ENCODE measurements around the gene SUSD1. TPM values are rescaled to one million over a fixed set of nuclear protein-coding genes. Genes with fewer than 3 reads are reported as not detected.
"Not testable (repeated sequence)": the region's sequence is repeated elsewhere in the genome, so short reads cannot be mapped to it uniquely, and the experiment has no call there.

SUSD1 gene
- total RNA-seq, 1 experiment from 2014 or later: 7.4 TPM

DNA sequence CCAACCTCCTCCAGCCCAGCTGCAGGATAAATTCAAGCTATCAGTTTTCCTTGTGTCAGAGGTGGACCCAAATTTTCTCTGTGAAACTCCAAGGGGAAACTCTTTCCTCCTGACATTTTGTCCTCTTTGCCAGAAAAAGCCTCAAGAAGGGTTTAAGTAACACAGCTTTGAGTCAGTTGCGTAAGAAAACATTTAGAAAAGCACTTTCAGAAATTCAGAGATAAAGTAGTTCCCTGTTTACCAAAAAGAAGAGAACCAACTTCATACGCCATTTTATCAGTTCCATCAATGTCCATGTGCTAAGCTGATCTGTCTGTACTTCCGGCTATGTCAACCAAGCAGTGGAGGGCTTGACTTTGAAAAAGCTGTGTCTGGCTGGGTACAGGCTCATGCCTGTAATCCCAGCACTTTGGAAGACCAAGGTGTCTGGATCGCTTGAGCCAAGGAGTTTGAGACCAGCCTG lies 19.9 kb upstream of the SUSD1 start:
- H3K4me1 ChIP-seq (ENCODE audit: insufficient read depth, low read length): no peaks in the 10 kb centered on the region
- no peak overlapping the region for H3K4me3 ChIP-seq (ENCODE audit: low read length)
- no peaks in the 10 kb centered on the region for H4K20me1 ChIP-seq (ENCODE audit: low read length)
- H3K9me2 ChIP-seq (replicated peaks; ENCODE audit: low read length): no peaks in the 10 kb centered on the region
- no peaks in the 10 kb centered on the region for H3K36me3 ChIP-seq (ENCODE audit: low read depth, low read length)
- no peak for ATAC-seq
- no peaks in the 10 kb centered on the region for H3K79me2 ChIP-seq (ENCODE audit: low read length)
- H3K27ac ChIP-seq (ENCODE audit: low read length): no peak overlapping the region
- H3F3A ChIP-seq (ENCODE audit: low read length, unreplicated experiment): no peaks in the 10 kb centered on the region
- intact Hi-C loops (cut with micrococcal nuclease): no loop called here
- ChIA-PET POLR2A (ENCODE audit: unreplicated experiment) (interaction anchor here (0.7 kb wide), 1 partner anchor 75 kb away, joined by 3 read pairs; no protein-coding TSS in a partner anchor), CTCF (no interaction called here)
- no peaks in the 10 kb centered on the region for H3K9me3 ChIP-seq (ENCODE audit: low read length)
- DNase-seq: no peak
- H2AFZ ChIP-seq (ENCODE audit: low read length): no peak overlapping the region
- H3K9ac ChIP-seq (ENCODE audit: low read length): no peak overlapping the region
- no peaks in the 10 kb centered on the region for H3K27me3 ChIP-seq (ENCODE audit: low read length)
- no TSS peak for BruUV-seq (replicated peaks)
- TF ChIP-seq EZH2 (IDR thresholded peaks at IDR 0.05; ENCODE audit: low read length, unreplicated experiment): no peak
- TF ChIP-seq EZH2phosphoT487 (IDR thresholded peaks at IDR 0.05; ENCODE audit: borderline replicate concordance, low read length): no peak
- TF ChIP-seq, protein P1, sequence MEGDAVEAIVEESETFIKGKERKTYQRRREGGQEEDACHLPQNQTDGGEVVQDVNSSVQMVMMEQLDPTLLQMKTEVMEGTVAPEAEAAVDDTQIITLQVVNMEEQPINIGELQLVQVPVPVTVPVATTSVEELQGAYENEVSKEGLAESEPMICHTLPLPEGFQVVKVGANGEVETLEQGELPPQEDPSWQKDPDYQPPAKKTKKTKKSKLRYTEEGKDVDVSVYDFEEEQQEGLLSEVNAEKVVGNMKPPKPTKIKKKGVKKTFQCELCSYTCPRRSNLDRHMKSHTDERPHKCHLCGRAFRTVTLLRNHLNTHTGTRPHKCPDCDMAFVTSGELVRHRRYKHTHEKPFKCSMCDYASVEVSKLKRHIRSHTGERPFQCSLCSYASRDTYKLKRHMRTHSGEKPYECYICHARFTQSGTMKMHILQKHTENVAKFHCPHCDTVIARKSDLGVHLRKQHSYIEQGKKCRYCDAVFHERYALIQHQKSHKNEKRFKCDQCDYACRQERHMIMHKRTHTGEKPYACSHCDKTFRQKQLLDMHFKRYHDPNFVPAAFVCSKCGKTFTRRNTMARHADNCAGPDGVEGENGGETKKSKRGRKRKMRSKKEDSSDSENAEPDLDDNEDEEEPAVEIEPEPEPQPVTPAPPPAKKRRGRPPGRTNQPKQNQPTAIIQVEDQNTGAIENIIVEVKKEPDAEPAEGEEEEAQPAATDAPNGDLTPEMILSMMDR (conservative IDR thresholded peaks at IDR 0.05; ENCODE audit: low read depth, low read length): no peak
- H3K4me2 ChIP-seq (ENCODE audit: low read length): no peak overlapping the region

DNA sequence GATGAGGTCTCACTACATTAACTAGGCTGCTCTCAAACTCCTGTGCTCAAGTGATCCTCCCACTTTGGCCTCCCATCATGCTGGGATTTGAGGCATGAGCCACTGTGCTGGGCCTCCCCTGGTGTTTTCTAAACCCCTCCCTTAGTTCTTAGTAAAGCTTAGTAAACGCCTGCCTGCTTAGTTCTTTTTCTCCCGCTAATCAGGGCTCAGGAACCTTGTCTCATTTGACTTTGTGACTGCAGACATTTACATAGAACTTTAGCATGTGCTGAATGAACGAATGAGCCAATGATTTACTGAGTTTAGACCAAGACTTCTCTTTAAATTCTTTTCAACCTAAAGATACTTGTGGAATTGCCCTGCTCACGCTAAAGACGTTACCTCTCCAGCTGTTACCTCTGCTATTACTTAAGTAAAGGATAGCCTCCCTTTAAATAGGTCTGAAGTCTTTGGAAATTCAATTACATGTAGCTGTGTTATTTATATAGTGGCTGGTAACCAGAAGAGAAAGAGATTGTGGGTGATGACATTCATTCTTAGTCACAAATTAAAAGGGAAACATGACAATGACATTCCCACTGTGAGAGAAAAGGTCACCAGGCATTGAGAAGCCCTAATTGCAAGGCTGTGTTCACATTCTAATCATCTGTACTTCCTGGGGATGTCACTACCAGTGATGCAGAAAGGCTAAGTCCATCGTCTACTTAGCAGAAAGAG lies 18.6 kb upstream of the SUSD1 start:
- Histone ChIP-seq H3K9me2 (replicated peaks; ENCODE audit: low read length) (no peaks in the 10 kb centered on the region), H3K9me3 (ENCODE audit: low read length) (no peaks in the 10 kb centered on the region), H3K4me1 (ENCODE audit: insufficient read depth, low read length) (no peaks in the 10 kb centered on the region), H3K4me2 (ENCODE audit: low read length) (no peak overlapping the region), H3F3A (ENCODE audit: low read length, unreplicated experiment) (no peaks in the 10 kb centered on the region), H3K36me3 (ENCODE audit: low read depth, low read length) (no peaks in the 10 kb centered on the region), H3K27me3 (ENCODE audit: low read length) (no peaks in the 10 kb centered on the region), H3K9ac (ENCODE audit: low read length) (no peak overlapping the region), H3K4me3 (ENCODE audit: low read length) (no peak overlapping the region), H3K27ac (ENCODE audit: low read length) (no peak overlapping the region), H3K79me2 (ENCODE audit: low read length) (no peaks in the 10 kb centered on the region), H2AFZ (ENCODE audit: low read length) (no peak overlapping the region), H4K20me1 (ENCODE audit: low read length) (no peaks in the 10 kb centered on the region)
- DNase-seq (no peak), ATAC-seq (no peak)
- intact Hi-C loops (cut with micrococcal nuclease): no loop called here
- BruUV-seq (replicated peaks): no TSS peak
- POLR2A ChIA-PET (ENCODE audit: unreplicated experiment): no interaction called here
- CTCF ChIA-PET: no interaction called here
- no peak for TF ChIP-seq EZH2 (IDR thresholded peaks at IDR 0.05; ENCODE audit: low read length, unreplicated experiment)
- TF ChIP-seq, protein P1 (conservative IDR thresholded peaks at IDR 0.05; ENCODE audit: low read depth, low read length): no peak
- no peak for TF ChIP-seq EZH2phosphoT487 (IDR thresholded peaks at IDR 0.05; ENCODE audit: borderline replicate concordance, low read length)

DNA sequence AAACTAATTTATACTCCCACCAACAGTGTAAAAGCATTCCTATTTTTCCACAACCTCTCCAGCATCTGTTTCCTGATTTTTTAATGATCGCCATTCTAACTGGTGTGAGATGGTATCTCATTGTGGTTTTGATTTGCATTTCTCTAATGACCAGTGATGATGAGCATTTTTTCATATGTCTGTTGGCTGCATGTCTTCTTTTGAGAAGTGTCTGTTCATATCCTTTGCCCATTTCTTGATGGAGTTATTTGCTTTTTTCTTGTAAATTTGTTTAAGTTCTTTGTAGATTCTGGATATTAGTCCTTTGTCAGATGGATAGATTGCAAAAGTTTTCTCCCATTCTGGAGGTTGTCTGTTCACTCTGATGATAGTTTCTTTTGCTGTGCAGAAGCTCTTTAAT lies 15.2 kb upstream of the SUSD1 start:
- POLR2A ChIA-PET (ENCODE audit: unreplicated experiment); CTCF ChIA-PET; ATAC-seq; H2AFZ ChIP-seq (ENCODE audit: low read length); DNase-seq; H3K27ac ChIP-seq (ENCODE audit: low read length); H3K27me3 ChIP-seq (ENCODE audit: low read length); H3K4me1 ChIP-seq (ENCODE audit: insufficient read depth, low read length); intact Hi-C loops (cut with micrococcal nuclease); H3K9me2 ChIP-seq (replicated peaks; ENCODE audit: low read length); H3K9ac ChIP-seq (ENCODE audit: low read length); H3K9me3 ChIP-seq (ENCODE audit: low read length); H3K79me2 ChIP-seq (ENCODE audit: low read length); H3K36me3 ChIP-seq (ENCODE audit: low read depth, low read length); H3F3A ChIP-seq (ENCODE audit: low read length, unreplicated experiment); H3K4me2 ChIP-seq (ENCODE audit: low read length); H3K4me3 ChIP-seq (ENCODE audit: low read length); BruUV-seq (replicated peaks); H4K20me1 ChIP-seq (ENCODE audit: low read length): not testable (repeated sequence)

Data from PC-3 (cell line).